ENCODE results near the gene HGS. TPM values are rescaled to one million over a fixed set of nuclear protein-coding genes. Genes with fewer than 3 reads are reported as not detected.

HGS gene
- total and polyA plus RNA-seq, 2 of the 13 experiments (the other 11 are each of a cell fraction or from before 2014, with no cell fraction given): 73.3 to 78.1 TPM

DNA sequence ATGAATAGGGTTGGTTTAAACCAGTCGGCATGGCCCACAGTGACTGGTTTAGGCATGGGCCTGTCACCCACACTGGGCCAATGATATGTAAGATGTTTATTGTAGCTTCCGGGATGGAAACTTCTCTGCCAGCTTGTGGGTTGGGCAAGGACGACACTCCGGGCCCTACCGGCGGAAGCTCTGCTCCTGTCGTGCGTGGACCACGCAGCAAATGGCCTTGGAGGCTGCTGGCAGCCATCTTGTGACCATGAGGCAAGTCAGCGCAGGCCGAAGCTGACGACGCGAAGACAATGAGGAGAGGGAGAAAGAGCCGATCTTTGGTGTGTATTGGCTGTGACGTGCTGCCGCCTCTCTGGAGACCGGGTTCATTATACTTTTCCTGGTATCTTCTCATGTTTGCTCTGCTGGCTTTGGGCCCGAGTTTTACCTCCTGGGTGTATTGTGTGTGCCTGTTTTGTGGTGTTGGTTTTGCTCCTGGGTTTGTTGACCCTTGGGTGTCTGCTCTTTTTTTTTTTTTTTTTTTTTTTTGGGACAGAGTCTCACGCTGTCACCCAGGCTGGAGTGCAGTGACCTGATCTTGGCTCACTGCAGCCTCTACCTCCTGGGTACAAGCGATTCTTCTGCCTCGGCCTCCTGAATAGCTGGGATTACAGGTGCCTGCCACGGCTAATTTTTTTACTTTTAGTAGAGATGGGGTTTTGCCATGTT, 43.7 kb downstream of the HGS start (continued):
- peak; percentile 94 for TF ChIP-seq ZNF761 (CRISPR knock-in tag; conservative IDR thresholded peaks at IDR 0.05)
- TF ChIP-seq, protein P1, sequence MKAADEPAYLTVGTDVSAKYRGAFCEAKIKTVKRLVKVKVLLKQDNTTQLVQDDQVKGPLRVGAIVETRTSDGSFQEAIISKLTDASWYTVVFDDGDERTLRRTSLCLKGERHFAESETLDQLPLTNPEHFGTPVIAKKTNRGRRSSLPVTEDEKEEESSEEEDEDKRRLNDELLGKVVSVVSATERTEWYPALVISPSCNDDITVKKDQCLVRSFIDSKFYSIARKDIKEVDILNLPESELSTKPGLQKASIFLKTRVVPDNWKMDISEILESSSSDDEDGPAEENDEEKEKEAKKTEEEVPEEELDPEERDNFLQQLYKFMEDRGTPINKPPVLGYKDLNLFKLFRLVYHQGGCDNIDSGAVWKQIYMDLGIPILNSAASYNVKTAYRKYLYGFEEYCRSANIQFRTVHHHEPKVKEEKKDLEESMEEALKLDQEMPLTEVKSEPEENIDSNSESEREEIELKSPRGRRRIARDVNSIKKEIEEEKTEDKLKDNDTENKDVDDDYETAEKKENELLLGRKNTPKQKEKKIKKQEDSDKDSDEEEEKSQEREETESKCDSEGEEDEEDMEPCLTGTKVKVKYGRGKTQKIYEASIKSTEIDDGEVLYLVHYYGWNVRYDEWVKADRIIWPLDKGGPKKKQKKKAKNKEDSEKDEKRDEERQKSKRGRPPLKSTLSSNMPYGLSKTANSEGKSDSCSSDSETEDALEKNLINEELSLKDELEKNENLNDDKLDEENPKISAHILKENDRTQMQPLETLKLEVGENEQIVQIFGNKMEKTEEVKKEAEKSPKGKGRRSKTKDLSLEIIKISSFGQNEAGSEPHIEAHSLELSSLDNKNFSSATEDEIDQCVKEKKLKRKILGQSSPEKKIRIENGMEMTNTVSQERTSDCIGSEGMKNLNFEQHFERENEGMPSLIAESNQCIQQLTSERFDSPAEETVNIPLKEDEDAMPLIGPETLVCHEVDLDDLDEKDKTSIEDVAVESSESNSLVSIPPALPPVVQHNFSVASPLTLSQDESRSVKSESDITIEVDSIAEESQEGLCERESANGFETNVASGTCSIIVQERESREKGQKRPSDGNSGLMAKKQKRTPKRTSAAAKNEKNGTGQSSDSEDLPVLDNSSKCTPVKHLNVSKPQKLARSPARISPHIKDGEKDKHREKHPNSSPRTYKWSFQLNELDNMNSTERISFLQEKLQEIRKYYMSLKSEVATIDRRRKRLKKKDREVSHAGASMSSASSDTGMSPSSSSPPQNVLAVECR (CRISPR knock-in tag; IDR thresholded peaks at IDR 0.05; ENCODE audit: borderline replicate concordance): peak; percentile 78; the same call in 1 of the 2 replicates
- peak; percentile 99 for TF ChIP-seq ZNF274 (CRISPR knock-in tag; IDR thresholded peaks at IDR 0.05)
- TF ChIP-seq SUZ12 (IDR thresholded peaks at IDR 0.05; ENCODE audit: low read depth, low read length): no peak
- peak; percentile 80 for TF ChIP-seq PHF8 (CRISPR knock-in tag; IDR thresholded peaks at IDR 0.05)
- TF ChIP-seq PAXIP1 (CRISPR knock-in tag; conservative IDR thresholded peaks at IDR 0.05): peak; percentile 75
- TF ChIP-seq, protein P2, sequence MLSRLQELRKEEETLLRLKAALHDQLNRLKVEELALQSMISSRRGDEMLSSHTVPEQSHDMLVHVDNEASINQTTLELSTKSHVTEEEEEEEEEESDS (CRISPR knock-in tag; IDR thresholded peaks at IDR 0.05; ENCODE audit: borderline replicate concordance): no peak
- 0 out of 2 replicates have a peak, but pooled peaks have one; percentile 66 for TF ChIP-seq THAP8 (CRISPR knock-in tag; IDR thresholded peaks at IDR 0.05; ENCODE audit: borderline replicate concordance)
- TF ChIP-seq ZNF891 (CRISPR knock-in tag; IDR thresholded peaks at IDR 0.05): peak; percentile 99
- TF ChIP-seq ATF1 (CRISPR knock-in tag; IDR thresholded peaks at IDR 0.05): peak; percentile 79; the same call in 1 of the 2 replicates
- TF ChIP-seq FOXK2 (IDR thresholded peaks at IDR 0.05): peak; percentile 6; the same call in 1 of the 2 replicates
- TF ChIP-seq MAF1 (CRISPR knock-in tag; IDR thresholded peaks at IDR 0.05; ENCODE audit: borderline replicate concordance): peak; percentile 80; the same call in 1 of the 2 replicates
- peak; percentile 88; the same call in 1 of the 2 replicates for TF ChIP-seq E2F2 (CRISPR knock-in tag; IDR thresholded peaks at IDR 0.05; ENCODE audit: borderline replicate concordance)
- peak; percentile 93 for TF ChIP-seq RFXAP (CRISPR knock-in tag; IDR thresholded peaks at IDR 0.05; ENCODE audit: borderline replicate concordance)
